Sigmoid colon (tissue), 4 donors: ENCODE data around the gene FKRP.

Source experiments
- EP300 ChIP-seq, 4 donors: sonication (generic); formaldehyde crosslinking; IDR thresholded peaks; one replicate each; pipeline ENCODE4 v1.6.1; 2017; ENCODE audit warnings: antibody characterized with exemption in 4 of 4
- TF ChIP-seq, protein P1 (sequence below), 4 experiments: fragments of 450-650 bp in 3 of 4; fragments of 200-600 bp in 1 of 4; IDR thresholded peaks; one replicate each; pipeline ENCODE4 v1.5.1; 2016 to 2019; ENCODE audit warnings: antibody characterized with exemption in 4 of 4, mild to moderate bottlenecking in 3 of 4, moderate library complexity in 2 of 4

DNA sequence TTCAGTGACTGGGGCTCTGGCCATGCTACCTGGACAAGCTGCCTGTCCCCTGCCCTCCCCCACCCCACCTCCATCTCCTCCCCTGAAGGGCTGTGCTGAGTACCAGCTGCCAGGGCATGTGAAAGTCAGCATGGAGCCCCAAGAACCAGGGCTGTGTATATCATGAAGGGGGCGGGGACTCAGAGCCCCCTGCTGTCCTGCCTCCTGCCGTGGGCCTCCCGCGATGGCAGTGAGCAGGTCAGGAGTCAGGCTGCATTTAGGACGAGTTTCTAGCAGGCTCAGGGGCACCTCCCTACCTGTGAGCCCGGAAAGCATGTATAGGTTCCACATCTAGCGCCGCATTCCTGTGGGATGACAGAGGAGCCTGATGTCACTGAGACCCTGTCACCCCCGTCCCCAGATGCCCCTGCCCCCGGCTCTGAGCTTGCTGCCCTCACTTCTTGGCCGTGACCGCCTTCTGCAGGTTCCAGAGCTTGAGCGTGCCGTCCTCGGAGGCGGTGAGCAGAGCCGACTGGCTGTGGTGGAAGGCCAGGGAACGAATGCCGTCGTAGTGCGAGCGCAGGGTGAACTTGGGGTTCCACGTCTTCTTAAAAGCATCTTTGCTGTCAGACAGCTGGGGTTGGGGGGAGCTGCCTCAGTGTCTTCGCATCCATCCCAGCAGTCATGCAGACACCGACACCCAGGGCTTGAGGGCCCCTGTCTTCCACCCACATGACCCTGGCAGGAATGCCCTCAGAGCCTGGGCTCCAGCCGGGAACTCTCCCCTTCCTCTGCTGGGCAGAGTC is 20.6 kb upstream of the FKRP start:
- TF ChIP-seq, protein P1, sequence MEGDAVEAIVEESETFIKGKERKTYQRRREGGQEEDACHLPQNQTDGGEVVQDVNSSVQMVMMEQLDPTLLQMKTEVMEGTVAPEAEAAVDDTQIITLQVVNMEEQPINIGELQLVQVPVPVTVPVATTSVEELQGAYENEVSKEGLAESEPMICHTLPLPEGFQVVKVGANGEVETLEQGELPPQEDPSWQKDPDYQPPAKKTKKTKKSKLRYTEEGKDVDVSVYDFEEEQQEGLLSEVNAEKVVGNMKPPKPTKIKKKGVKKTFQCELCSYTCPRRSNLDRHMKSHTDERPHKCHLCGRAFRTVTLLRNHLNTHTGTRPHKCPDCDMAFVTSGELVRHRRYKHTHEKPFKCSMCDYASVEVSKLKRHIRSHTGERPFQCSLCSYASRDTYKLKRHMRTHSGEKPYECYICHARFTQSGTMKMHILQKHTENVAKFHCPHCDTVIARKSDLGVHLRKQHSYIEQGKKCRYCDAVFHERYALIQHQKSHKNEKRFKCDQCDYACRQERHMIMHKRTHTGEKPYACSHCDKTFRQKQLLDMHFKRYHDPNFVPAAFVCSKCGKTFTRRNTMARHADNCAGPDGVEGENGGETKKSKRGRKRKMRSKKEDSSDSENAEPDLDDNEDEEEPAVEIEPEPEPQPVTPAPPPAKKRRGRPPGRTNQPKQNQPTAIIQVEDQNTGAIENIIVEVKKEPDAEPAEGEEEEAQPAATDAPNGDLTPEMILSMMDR (IDR thresholded peaks at IDR 0.05), result no peak
- TF ChIP-seq EP300 (IDR thresholded peaks at IDR 0.05), result no peak
